ENCODE data around the gene KTN1.

DNA sequence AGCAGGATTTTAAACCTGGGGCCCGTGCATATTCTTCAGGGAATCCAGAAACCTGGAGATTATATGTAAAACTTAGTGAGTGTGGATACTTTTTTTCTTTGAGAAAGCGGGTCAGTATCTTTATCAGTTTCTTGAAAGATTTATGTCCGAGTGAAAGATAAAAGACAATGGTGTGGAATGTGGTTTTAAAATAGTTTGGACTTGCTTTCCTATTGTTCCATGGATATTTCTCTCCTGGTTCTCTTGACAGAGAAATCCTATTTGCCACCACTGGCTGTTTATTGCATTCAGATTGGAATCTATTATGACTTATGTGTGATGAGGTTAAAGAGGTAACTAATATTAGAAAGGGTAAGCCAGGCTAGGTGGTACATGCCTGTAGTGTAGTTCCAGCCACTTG, 27.4 kb downstream of the KTN1 start:
- no peak for TF ChIP-seq CTCF (IDR thresholded peaks at IDR 0.05)
- TF ChIP-seq POLR2AphosphoS5 (IDR thresholded peaks at IDR 0.05) = no peak
- TF ChIP-seq POLR2A (IDR thresholded peaks at IDR 0.05) = no peak

All from breast epithelium (tissue), 3 donors.